GM19467 (cell line): ENCODE results near the gene SEPHS2.
A peak's percentile ranks its signal among the peaks of the same experiment; 100 is the strongest.
"Not testable (repeated sequence)": the region's sequence is repeated elsewhere in the genome, so short reads cannot be mapped to it uniquely, and the experiment has no call there.

Experiments used
- ATAC-seq: cut with Tn5 transposase; IDR thresholded peaks from one replicate; pipeline ENCODE4 v1.9.1; 2021; ENCODE audit warnings: mild to moderate bottlenecking, moderate library complexity; ENCODE audit not compliant: unreplicated experiment

SEPHS2 gene

GRCh38 chr16:30399435-30400186 lies 46.1 kb downstream of the SEPHS2 start:
- ATAC-seq = no peak

- no peak for ATAC-seq
Measured at GRCh38 chr16:30398661-30399434, 46.8 kb downstream of the SEPHS2 start.

- no peak for ATAC-seq
Measured at GRCh38 chr16:30397776-30398660, 47.7 kb downstream of the SEPHS2 start.

- ATAC-seq = no peak
Measured at GRCh38 chr16:30397056-30397455, 48.6 kb downstream of the SEPHS2 start.

GRCh38 chr16:30396627-30397026 lies 49.0 kb downstream of the SEPHS2 start:
- ATAC-seq = not testable (repeated sequence)

GRCh38 chr16:30395992-30396585 lies 49.6 kb downstream of the SEPHS2 start:
- ATAC-seq = no peak

GRCh38 chr16:30395155-30395991 lies 50.3 kb downstream of the SEPHS2 start, which contains the start of gene ZNF48:
Gene ZNF48 (plus strand): TSS chr16:30395420. CDS start chr16:30395795, 375 bp downstream.
- ATAC-seq = peak; percentile 59

GRCh38 chr16:30394592-30395154 lies 51.0 kb downstream of the SEPHS2 start:
- ATAC-seq = no peak
